Progenitor cell of endocrine pancreas (in vitro differentiated cells): Measurements from ENCODE around the gene GRB10. TPM values are rescaled to one million over a fixed set of nuclear protein-coding genes. Genes with fewer than 3 reads are reported as not detected.

Source experiments
- DNase-seq: peaks from one replicate; pipeline ENCODE4 v3.0.0; 2021; ENCODE audit warnings: low spot score; ENCODE audit not compliant: unreplicated experiment
- H3K27ac Mint-ChIP-seq: 2 replicates; pipeline ENCODE4 v1.8.0; 2021; ENCODE audit warnings: mild to moderate bottlenecking, moderate library complexity, mixed read lengths
- H3K27me3 Mint-ChIP-seq: 2 replicates; pipeline ENCODE4 v1.8.0; 2021; ENCODE audit warnings: mixed read lengths
- H3K36me3 Mint-ChIP-seq: 2 replicates; pipeline ENCODE4 v1.8.0; 2022; ENCODE audit warnings: mixed read lengths; ENCODE audit not compliant: insufficient read depth
- H3K4me1 Mint-ChIP-seq: 2 replicates; pipeline ENCODE4 v1.8.0; 2021; ENCODE audit warnings: low read depth, mixed read lengths
- H3K4me3 Mint-ChIP-seq: 2 replicates; pipeline ENCODE4 v1.8.0; 2021; ENCODE audit warnings: low read depth, mild to moderate bottlenecking, moderate library complexity, mixed read lengths
- H3K9me3 Mint-ChIP-seq: 2 replicates; pipeline ENCODE4 v1.8.0; 2021; ENCODE audit warnings: low read depth, mixed read lengths
- total RNA-seq: library from RNA; stranded (reverse); gene quantifications from 2 replicates; pipeline ENCODE4 v1.2.1, GENCODE V29; 2021
- TF ChIP-seq, protein P1 (sequence below): fragments of 200-600 bp; sonication (generic); IDR thresholded peaks from one replicate; pipeline ENCODE4 v1.5.0; 2021; ENCODE audit warnings: antibody characterized with exemption, mild to moderate bottlenecking; ENCODE audit not compliant: unreplicated experiment

Gene GRB10
- total RNA-seq, 1 donor from 2014 or later: 58.4 TPM

GRCh38 chr7:50727711-50728110 is 55.0 kb downstream of the GRB10 start:
- H3K4me1 Mint-ChIP-seq: peaks cover 3% of the 10 kb centered on the region
- TF ChIP-seq, protein P1, sequence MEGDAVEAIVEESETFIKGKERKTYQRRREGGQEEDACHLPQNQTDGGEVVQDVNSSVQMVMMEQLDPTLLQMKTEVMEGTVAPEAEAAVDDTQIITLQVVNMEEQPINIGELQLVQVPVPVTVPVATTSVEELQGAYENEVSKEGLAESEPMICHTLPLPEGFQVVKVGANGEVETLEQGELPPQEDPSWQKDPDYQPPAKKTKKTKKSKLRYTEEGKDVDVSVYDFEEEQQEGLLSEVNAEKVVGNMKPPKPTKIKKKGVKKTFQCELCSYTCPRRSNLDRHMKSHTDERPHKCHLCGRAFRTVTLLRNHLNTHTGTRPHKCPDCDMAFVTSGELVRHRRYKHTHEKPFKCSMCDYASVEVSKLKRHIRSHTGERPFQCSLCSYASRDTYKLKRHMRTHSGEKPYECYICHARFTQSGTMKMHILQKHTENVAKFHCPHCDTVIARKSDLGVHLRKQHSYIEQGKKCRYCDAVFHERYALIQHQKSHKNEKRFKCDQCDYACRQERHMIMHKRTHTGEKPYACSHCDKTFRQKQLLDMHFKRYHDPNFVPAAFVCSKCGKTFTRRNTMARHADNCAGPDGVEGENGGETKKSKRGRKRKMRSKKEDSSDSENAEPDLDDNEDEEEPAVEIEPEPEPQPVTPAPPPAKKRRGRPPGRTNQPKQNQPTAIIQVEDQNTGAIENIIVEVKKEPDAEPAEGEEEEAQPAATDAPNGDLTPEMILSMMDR: no peak

GRCh38 chr7:50727072-50727471 is 55.6 kb downstream of the GRB10 start:
- H3K4me3 Mint-ChIP-seq: no peak overlapping the region
- TF ChIP-seq, protein P1: no peak

More at GRCh38 chr7:50727711-50728110, 55.0 kb downstream of the GRB10 start:
- H3K4me3 Mint-ChIP-seq: no peak overlapping the region
- H3K27ac Mint-ChIP-seq: no peak overlapping the region
- H3K27me3 Mint-ChIP-seq: peaks cover 39% of the 10 kb centered on the region
- H3K9me3 Mint-ChIP-seq: no peaks in the 10 kb centered on the region
- H3K36me3 Mint-ChIP-seq: peaks cover 14% of the 10 kb centered on the region
- no peak for DNase-seq

DNA sequence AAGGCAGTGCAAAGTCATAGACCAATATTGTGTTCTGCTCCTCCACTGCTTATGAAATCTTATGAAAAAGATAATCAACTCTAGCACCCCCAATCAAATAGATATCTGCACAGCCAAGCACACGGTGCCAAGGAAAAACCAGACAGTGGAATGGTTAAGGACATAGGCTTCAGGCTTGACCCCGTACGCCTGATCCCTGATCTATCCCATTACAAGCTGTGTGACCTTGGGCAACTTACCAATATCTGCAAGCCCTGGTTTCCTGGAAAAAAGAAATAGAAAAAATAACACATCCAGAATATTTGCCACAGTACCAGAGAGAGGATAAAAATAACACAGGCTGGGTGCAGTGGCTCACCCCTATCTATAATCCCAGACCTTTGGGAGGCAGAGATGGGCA is 56.9 kb downstream of the GRB10 start:
- Mint-ChIP-seq H3K4me3 (no peak overlapping the region), H3K9me3 (no peaks in the 10 kb centered on the region), H3K27me3 (peaks cover 50% of the 10 kb centered on the region), H3K4me1 (peaks cover 6% of the 10 kb centered on the region), H3K27ac (no peak overlapping the region), H3K36me3 (peaks cover 14% of the 10 kb centered on the region)
- no peak for DNase-seq
- TF ChIP-seq, protein P1: no peak

More at GRCh38 chr7:50727072-50727471, 55.6 kb downstream of the GRB10 start:
- H3K36me3 Mint-ChIP-seq: peaks cover 14% of the 10 kb centered on the region
- DNase-seq: no peak
- no peaks in the 10 kb centered on the region for H3K9me3 Mint-ChIP-seq
- peaks cover 45% of the 10 kb centered on the region for H3K27me3 Mint-ChIP-seq
- peaks cover 3% of the 10 kb centered on the region for H3K4me1 Mint-ChIP-seq
- no peak overlapping the region for H3K27ac Mint-ChIP-seq

- TF ChIP-seq, protein P1: no peak
- no peak for DNase-seq
- Mint-ChIP-seq H3K27ac (no peak overlapping the region), H3K4me3 (no peak overlapping the region), H3K36me3 (peaks cover 14% of the 10 kb centered on the region), H3K27me3 (peaks cover 54% of the 10 kb centered on the region), H3K4me1 (peaks cover 12% of the 10 kb centered on the region), H3K9me3 (no peaks in the 10 kb centered on the region)
These were observed 57.9 kb downstream of the GRB10 start for GRCh38 chr7:50724526-50725520.

DNA sequence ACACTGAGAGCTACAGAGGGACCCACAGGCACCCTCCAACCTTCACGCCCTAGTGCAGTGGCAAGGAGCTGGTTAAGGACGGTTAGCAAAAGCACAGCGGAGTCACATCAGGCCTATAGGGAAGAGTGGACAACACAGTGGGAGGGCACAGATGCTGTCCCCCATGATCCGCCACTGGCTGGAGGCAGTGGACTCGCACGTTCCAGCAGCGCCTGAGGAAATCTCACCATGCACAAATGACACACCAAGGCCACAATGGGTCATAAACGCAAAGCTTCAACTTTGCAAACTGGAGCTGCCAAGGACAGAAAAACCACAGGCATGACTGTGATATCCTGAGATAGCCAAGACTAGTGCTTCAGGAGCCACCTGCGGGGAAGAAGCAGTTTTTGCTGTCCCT is 58.8 kb downstream of the GRB10 start:
- H3K36me3 Mint-ChIP-seq: peaks cover 14% of the 10 kb centered on the region
- TF ChIP-seq, protein P1: no peak
- H3K9me3 Mint-ChIP-seq: no peaks in the 10 kb centered on the region
- H3K27me3 Mint-ChIP-seq: peaks cover 54% of the 10 kb centered on the region
- no peak for DNase-seq
- H3K4me1 Mint-ChIP-seq: peaks cover 20% of the 10 kb centered on the region
- H3K4me3 Mint-ChIP-seq: no peak overlapping the region
- H3K27ac Mint-ChIP-seq: no peak overlapping the region
